Measurements from ENCODE around the gene KCNMB4. TPM values are rescaled to one million over a fixed set of nuclear protein-coding genes. Genes with fewer than 3 reads are reported as not detected.

The KCNMB4 gene
- polyA plus RNA-seq, 1 donor: 14.5 TPM

DNA sequence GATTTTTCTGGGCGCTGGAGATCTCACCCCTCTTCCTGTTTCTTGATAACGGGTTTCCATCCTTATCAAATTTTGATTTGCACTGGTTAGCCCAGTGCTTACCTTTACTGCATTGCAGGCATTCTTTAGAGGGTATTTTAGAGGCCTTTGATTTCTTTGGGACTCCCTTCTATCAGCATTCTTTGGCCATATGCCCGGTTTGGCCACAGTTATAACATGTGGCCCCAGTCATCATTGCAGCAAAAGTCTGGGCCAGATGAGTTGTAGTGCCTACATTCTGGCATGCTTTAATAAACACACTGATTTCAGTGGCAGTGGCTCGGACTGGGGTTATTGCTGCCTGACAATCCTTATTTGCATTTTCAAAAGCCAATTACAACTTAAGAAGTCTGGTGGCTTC lies 82.3 kb downstream of the KCNMB4 start:
- DNase-seq: no peak

DNA sequence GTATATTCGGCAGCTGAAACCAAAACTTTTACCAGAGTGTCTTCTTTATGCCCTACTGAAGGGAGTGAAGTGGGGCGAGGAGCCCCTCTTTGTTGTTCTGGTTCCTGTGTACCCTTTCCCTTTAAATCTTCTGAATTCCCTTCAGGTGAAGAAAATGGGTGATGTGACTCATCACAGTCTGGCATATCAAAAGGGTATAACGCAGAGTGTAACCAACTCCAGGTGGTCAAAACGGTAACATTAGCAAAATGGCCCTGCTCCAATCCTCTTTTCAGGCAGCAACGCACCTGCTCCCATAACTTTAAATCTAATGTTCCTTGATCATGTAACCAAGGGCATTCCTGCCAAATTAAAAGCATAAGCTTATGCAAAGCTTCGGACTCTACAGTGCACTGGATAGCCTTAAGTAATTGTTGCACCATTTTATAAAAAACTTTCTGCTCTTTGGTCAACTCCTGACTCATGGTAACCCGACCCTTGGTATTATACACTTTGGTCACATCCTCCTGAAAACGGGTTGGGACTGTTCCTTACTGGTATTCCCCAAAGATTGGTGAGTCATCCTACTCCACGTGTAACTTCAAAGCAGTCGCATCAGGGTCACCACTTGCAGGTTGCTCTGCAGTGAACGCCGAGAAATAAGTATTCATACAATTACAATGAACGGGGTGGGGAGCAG lies 83.1 kb downstream of the KCNMB4 start:
- DNase-seq: no peak

DNA sequence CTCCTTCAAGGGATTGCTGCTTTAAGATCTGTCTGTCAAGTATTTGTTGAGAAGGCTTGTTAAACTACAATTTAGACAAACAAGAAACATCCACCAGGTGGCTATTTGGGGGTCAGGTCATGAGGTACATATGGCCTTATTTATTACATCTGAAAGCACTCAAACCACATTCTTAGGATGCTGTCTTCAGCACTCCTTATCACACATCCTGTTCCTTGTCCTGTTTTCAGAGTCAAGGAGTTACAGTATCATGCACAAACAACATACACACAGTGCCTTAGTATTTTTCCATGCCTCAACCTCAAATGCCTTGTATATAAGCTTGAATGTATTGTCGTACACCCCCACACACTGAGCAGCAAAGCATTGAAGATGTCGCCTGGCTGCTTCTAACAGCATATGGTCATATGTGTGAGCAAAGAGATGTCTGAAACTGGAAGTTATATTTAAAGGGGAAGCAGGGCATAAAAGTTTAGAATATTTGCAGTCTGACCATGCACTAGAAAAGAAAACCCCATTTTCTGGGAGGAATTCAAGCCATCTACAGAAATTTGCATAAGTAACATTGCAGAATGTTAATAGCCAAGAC lies 83.8 kb downstream of the KCNMB4 start:
- DNase-seq: no peak

DNA sequence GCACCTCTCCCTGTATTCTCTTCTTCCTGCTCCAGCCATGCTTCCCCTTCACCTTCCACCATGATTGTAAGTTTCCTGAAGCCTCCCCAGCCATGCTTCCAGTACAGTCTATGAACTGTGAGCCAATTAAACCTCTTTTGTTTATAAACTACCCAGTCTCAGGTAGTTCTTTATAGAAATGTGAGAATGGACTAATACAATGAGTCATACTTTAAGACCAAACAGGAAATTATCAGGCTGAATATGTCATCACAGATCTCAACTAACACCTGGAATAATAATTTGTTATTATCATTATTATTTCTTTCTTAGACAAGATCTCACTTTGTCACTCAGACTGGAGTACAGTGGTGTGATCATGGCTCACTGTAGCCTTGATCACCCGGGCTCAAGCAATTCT lies 85.4 kb downstream of the KCNMB4 start:
- DNase-seq: no peak

DNA sequence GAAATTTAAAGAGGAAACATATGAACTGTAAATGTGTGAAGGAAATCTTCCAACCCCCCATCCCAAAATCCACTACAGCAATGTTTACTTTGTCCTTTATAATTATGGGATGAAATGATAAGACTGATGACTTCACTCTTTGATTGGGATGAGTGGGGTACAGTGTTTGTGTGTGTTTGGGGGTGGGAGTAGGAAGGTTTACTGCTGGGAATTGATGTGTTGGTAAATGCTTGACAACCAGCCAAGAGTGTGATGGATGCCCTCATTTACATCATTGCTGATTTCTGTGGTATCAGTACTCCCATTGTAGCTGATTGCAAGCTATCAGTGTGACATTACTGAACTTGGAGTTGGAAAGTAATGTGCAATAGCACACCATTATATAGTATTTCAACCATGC lies 90.9 kb downstream of the KCNMB4 start:
- no peak for DNase-seq

DNA sequence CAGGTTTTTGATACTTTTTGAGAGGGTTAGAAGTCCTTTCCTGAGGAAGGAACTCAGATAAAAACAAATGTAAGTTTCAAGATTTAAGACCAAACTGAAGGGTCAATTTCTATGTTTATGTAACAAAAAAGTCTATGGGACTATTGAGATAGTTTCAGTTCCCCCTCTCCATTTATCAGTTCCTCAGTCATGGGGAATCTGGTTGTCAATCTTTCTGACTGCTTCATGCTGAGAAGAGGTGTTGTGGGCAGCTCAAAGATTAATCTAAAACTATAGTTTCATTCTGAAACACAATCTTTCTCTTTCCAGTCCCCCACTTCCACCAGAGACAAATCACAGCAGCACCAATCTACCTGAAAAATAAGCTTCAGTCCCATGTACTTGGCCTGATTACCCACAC lies 93.7 kb downstream of the KCNMB4 start:
- no peak for DNase-seq

DNA sequence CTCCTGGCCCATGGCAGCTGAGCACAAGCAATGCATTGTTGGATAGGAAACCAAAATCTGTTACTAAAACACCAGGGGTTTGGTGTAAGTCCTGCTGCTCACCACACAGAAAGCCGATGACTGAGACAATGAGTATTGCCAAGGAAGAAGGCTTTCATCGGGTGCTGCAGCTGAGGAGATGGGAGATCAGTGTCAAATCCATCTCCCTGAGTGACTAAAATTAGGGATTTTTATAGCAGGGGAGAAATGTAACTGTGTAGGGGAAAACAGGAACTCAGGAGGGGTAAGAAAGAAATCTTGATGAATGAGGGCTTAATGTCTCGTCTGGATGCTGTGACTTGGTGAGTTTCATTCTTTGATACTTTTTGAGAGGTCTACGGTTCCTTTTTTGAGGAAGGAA lies 97.9 kb downstream of the KCNMB4 start:
- no peak for DNase-seq

DNA sequence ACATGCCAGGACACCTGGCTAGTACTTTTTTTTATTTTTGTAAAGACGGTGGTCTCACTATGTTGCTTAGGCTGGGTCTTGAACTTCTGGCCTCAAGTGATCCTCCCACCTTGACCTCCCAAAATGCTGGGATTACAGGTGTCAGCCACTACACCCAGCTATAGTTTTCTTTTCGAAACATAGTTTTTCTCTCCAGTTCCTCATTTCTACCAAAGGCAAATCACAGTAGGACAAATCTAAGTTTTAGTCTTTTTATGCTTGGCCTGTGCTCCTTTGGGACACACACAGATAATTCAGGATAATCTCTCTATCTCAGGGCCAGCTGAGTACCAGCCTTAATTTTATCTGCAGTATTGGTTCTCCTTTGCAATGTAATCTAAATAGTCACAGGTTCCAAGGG lies 100.7 kb downstream of the KCNMB4 start:
- DNase-seq: no peak

DNA sequence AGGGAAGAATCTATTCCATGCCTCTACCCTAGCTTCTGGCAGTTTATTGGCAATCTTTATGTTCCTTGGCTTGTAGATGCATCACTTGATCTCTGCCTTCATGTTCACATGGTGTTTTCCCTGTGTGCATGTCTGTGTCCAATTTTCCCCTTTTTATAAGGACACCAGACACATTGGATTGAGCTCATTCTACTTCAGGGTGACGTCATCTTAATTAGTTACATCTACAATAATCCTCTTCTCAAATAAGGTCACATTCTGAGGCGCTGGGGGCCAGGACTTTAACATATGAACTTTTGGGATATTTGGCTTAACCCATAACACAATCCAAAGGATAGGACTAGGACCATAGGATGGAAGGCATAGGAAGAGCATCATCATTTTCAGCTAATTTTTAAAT lies 101.4 kb downstream of the KCNMB4 start:
- DNase-seq: no peak

DNA sequence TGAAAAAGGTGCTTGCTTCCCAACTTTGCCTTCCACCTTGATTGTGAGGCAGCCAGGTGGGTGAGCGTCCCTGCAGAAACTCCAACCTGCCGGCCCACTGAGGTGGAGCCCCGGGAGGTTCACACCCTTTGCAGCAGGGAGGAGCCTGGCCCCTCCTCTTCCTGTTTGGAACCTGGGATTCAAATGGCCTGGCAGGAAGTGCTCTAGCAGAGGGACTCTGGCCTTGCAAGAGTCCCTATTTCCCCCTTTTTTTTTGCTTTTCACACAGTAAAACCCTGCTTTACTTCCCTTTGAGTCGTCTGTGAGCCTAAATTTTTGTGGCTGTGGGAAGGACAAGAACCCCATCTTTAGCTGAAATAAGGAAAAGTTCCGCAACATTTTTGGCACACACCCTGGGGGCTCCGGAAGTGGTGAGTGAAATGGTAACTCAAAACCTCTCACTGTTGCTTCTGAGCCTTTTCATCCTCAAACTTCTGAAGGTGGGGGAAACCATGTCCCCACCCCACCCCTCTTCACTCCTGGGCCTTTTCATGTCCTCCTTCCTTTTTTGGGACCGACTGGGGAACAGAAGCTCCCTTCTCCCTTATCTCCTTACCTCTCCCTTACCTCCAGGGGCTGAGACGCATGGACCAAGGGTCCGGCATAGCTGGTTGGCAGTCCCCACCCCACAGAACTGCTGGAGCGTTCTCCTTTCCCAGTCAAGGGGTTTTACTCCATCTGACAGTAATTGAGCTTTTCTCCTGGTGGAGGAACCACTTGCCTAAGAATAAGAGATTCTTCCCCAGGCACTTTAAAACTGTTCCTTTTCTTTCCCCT lies 102.0 kb downstream of the KCNMB4 start:
- no peak for DNase-seq

DNA sequence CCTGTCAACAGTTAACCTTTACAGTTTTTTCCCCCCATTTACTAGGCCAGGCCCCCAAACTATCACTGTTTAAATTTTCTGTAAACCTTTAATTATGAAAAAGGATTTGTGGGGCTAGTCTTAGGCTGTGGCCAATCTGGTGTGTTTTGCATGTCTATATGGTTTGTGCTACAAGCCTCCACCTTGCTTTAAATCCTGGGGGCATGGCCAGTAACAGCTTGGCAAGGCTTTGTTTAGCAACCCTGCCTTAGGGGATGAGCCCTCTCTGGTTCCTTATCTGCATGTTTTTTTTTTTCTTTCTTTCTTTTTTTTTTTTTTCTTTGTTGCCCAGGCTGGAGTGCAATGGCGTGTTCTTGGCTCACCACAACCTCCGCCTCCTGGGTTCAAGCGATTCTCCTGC lies 102.7 kb downstream of the KCNMB4 start:
- DNase-seq: no peak

DNA sequence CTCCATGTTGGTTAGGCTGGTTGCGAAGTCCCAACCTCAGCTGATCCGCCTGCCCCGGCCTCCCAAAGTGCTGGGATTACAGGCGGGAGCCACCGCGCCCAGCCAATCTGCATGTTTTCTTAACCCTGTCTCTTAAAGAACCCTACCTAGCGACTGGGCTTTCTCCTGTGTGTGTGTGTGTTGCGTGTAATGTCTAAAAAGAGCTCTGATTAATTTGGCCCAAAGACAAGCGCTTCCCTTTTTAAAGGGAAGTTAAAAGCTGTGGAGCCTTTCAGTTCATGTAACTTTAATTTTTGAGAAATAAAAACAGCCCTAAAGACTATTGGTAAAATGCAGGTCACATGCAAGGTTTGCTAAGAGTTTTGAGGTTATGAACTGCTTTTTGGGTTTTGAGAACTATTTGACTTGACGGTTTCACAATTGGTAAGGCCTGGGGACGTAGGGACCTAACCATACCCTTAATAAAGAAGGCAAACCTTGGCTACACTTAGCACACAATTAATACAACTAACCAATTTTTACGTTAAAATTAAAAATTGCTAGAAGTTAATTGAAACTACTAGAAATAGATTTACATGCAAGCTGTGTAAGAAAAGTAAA lies 103.2 kb downstream of the KCNMB4 start:
- no peak for DNase-seq

DNA sequence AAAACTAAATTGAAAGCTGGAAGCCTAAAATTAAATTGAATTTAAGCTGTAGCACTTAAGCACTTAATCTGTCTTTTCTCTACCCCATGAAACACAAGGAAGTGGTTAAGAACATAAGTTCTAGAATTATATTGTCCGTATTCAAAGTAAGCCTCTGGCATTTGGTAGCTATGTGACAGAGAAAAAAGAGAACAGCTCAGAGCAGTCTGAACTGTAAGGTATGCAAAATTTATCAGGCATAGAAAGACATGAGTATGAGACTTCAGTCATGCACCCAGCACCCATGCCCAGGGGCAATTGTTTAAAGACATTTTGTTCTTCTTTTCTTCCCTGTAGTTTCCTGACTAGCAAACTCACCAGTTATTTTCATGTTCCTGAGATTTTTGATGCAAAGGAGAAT lies 116.7 kb downstream of the KCNMB4 start:
- DNase-seq: no peak

Other genes starting within 250 kb of the KCNMB4 start
- 75.1 TPM for gene CNOT2, start 122.9 kb upstream of the KCNMB4 start, polyA plus RNA-seq (ENCODE audit: insufficient read length)